ENCODE measurements around the gene ZNF593OS. TPM values are rescaled to one million over a fixed set of nuclear protein-coding genes. Genes with fewer than 3 reads are reported as not detected.

Gene ZNF593OS
- total RNA-seq, 2 experiments from 2014 or later: not detected

DNA sequence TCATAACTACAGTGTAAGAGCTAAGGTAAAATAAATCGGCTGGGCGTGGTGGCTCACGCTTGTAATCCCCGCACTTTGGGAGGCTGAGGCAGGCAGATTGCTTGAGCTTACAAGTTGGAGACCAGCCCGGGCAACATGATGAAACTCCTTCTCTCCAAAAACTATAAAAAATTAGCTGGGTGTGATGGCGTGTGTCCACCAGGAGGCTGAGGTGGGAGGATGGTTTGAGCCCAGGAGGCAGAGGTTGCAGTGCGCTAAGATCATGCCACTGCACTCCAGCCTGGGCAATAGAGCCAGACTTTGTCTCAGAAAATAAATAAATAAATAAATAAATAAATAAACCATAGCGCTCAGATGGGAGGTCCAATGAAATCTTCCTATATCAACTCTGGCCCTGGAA lies 29.5 kb downstream of the ZNF593OS start:
- ChIA-PET POLR2A (interaction anchor here (1.8 kb wide), 1 partner anchor 15 kb away, joined by 6 read pairs; no protein-coding TSS in a partner anchor), CTCF (interaction anchor here (0.9 to 7.8 kb wide), 7 partner anchors 18 to 247 kb away, joined by 3 to 164 read pairs (median 6); partner anchors contain the start of gene ZNF593)
- intact Hi-C loops (cut with micrococcal nuclease): loop anchor here (10.0 kb wide), 1 partner anchor 107 kb away; no protein-coding TSS in a partner anchor
- DNase-seq (no peak), ATAC-seq (no peak)
- Mint-ChIP-seq H3K4me3 (no peak overlapping the region), H3K9me3 (no peaks in the 10 kb centered on the region), H3K27ac (no peak overlapping the region), H3K27me3 (no peaks in the 10 kb centered on the region), H3K36me3 (ENCODE audit: low read depth) (no peaks in the 10 kb centered on the region), H3K4me1 (ENCODE audit: low read depth) (peaks cover 19% of the 10 kb centered on the region)
- TF ChIP-seq, protein P1, sequence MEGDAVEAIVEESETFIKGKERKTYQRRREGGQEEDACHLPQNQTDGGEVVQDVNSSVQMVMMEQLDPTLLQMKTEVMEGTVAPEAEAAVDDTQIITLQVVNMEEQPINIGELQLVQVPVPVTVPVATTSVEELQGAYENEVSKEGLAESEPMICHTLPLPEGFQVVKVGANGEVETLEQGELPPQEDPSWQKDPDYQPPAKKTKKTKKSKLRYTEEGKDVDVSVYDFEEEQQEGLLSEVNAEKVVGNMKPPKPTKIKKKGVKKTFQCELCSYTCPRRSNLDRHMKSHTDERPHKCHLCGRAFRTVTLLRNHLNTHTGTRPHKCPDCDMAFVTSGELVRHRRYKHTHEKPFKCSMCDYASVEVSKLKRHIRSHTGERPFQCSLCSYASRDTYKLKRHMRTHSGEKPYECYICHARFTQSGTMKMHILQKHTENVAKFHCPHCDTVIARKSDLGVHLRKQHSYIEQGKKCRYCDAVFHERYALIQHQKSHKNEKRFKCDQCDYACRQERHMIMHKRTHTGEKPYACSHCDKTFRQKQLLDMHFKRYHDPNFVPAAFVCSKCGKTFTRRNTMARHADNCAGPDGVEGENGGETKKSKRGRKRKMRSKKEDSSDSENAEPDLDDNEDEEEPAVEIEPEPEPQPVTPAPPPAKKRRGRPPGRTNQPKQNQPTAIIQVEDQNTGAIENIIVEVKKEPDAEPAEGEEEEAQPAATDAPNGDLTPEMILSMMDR (IDR thresholded peaks at IDR 0.05): no peak

DNA sequence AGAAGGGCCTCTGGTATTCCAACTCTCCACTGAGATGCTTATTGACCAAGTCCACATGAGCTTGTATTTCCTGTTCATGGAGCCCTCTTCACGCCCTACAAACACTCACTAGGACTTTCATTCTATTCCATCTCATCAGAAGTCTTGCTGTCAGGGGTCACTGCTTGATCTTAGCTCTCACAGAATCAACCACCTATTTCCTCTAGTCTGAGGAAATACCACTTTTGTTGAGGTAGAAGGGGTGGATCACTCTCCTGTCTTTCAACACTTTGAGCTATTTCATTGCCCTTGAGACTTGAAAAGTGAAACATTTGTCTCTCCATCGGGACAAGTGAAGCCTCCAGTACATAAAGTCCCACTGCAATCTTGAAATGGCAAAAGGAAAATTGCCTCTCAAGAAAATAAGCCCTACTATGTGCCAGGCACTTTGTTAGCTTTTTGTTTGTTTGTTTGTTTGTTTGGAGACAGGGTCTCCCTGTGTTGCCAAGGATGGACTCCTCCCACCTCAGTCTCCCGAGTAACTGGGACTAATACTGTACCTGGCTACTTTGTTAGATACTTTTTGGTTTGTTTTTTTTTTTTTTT lies 32.6 kb downstream of the ZNF593OS start:
- intact Hi-C loops (cut with micrococcal nuclease): no loop called here
- Mint-ChIP-seq H3K4me1 (ENCODE audit: low read depth) (peaks cover 13% of the 10 kb centered on the region), H3K9me3 (no peaks in the 10 kb centered on the region), H3K27ac (no peak overlapping the region), H3K27me3 (no peaks in the 10 kb centered on the region), H3K36me3 (ENCODE audit: low read depth) (no peaks in the 10 kb centered on the region), H3K4me3 (no peak overlapping the region)
- no peak for DNase-seq
- peak; percentile 55 for ATAC-seq
- POLR2A ChIA-PET: interaction anchor here (0.7 to 1.8 kb wide), 5 partner anchors 9 to 30 kb away, joined by 3 to 5 read pairs (median 3); no protein-coding TSS in a partner anchor
- TF ChIP-seq, protein P1 (IDR thresholded peaks at IDR 0.05): no peak
- CTCF ChIA-PET: interaction anchor here (0.7 to 2.6 kb wide), 10 partner anchors 9 to 225 kb away, joined by 3 to 15 read pairs (median 4); partner anchors contain the start of genes C1orf232, CEP85, PDIK1L and ZNF593

- TF ChIP-seq, protein P1 (IDR thresholded peaks at IDR 0.05): no peak
- intact Hi-C loops (cut with micrococcal nuclease): no loop called here
- DNase-seq (no peak), ATAC-seq (no peak)
- H3K36me3 Mint-ChIP-seq (ENCODE audit: low read depth): no peaks in the 10 kb centered on the region
- no peaks in the 10 kb centered on the region for H3K9me3 Mint-ChIP-seq
- H3K4me1 Mint-ChIP-seq (ENCODE audit: low read depth): peaks cover 13% of the 10 kb centered on the region
- H3K27ac Mint-ChIP-seq: no peak overlapping the region
- ChIA-PET CTCF (interaction anchor here (1.1 kb wide), 1 partner anchor 13 kb away, joined by 3 read pairs; no protein-coding TSS in a partner anchor), POLR2A (no interaction called here)
- H3K4me3 Mint-ChIP-seq: no peak overlapping the region
- H3K27me3 Mint-ChIP-seq: no peaks in the 10 kb centered on the region
These were observed 37.2 kb downstream of the ZNF593OS start for GRCh38 chr1:26134466-26134865.

DNA sequence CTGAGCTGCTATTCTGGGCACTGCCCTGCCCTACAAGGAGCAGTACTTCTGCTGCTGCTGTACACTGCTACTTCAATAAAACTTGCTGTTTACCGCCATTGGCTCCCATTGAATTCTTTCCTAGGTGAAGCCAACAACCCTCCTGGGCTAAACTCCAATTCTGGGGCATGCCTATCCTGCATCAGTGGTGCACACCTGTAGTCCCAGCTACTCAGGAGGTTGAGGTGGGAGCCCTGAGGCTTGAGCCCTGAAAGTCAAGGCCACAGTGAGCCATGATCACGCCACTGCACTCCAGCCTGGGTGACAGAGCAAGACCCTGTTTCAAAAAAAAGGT lies 38.8 kb downstream of the ZNF593OS start:
- POLR2A ChIA-PET: no interaction called here
- H3K36me3 Mint-ChIP-seq (ENCODE audit: low read depth): no peaks in the 10 kb centered on the region

More for the DNA sequence above, 38.8 kb downstream of the ZNF593OS start:
- CTCF ChIA-PET: interaction anchor here (0.8 to 2.3 kb wide), 7 partner anchors 11 to 284 kb away, joined by 3 to 12 read pairs (median 3); partner anchors contain the start of genes CEP85 and ZNF593
- no peak overlapping the region for H3K27ac Mint-ChIP-seq
- peaks cover 9% of the 10 kb centered on the region for H3K4me1 Mint-ChIP-seq (ENCODE audit: low read depth)
- no peak for ATAC-seq
- no peaks in the 10 kb centered on the region for H3K9me3 Mint-ChIP-seq
- TF ChIP-seq, protein P1 (IDR thresholded peaks at IDR 0.05): no peak
- H3K27me3 Mint-ChIP-seq: peaks cover 2% of the 10 kb centered on the region
- H3K4me3 Mint-ChIP-seq: no peak overlapping the region
- DNase-seq: no peak
- intact Hi-C loops (cut with micrococcal nuclease): no loop called here
